Measurements from ENCODE around the gene PTCD1. TPM values are rescaled to one million over a fixed set of nuclear protein-coding genes. Genes with fewer than 3 reads are reported as not detected.

PTCD1 gene
- total and polyA plus RNA-seq, 9 of the 15 experiments (the other 6 are each of a cell fraction or from before 2014, with no cell fraction given) = 0.46 to 17.1 (median 6.2) TPM

- no peak for TF ChIP-seq ZNF551 (CRISPR knock-in tag; IDR thresholded peaks at IDR 0.05)
- TF ChIP-seq E2F8 (IDR thresholded peaks at IDR 0.05; ENCODE audit: low read depth, partially characterized antibody) = no peak
- TF ChIP-seq ZNF316 (IDR thresholded peaks at IDR 0.05) = peak; percentile 33; the same call in 1 of the 2 replicates
- TF ChIP-seq, protein P1, sequence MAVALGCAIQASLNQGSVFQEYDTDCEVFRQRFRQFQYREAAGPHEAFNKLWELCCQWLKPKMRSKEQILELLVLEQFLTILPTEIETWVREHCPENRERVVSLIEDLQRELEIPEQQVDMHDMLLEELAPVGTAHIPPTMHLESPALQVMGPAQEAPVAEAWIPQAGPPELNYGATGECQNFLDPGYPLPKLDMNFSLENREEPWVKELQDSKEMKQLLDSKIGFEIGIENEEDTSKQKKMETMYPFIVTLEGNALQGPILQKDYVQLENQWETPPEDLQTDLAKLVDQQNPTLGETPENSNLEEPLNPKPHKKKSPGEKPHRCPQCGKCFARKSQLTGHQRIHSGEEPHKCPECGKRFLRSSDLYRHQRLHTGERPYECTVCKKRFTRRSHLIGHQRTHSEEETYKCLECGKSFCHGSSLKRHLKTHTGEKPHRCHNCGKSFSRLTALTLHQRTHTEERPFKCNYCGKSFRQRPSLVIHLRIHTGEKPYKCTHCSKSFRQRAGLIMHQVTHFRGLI (CRISPR knock-in tag; IDR thresholded peaks at IDR 0.05) = no peak
- TF ChIP-seq KDM4B (IDR thresholded peaks at IDR 0.05; ENCODE audit: borderline replicate concordance in 2 of 2, low read depth in 1 of 2) = 0 out of 4 replicates have a peak, but pooled peaks of 1 of the 2 experiments have one; percentile 71
- no peak for TF ChIP-seq CBFB (CRISPR knock-in tag; IDR thresholded peaks at IDR 0.05)
- TF ChIP-seq ADNP (tag; IDR thresholded peaks at IDR 0.05) = no peak
- TF ChIP-seq RBM34 (IDR thresholded peaks at IDR 0.05; ENCODE audit: borderline replicate concordance, insufficient read depth, low read length) = no peak
- no peak for TF ChIP-seq ZNF24 (IDR thresholded peaks at IDR 0.05)
- no peak for TF ChIP-seq CHCHD3 (CRISPR knock-in tag; IDR thresholded peaks at IDR 0.05)
- no peak for TF ChIP-seq HINFP (tag; conservative IDR thresholded peaks at IDR 0.05; ENCODE audit: low read depth)
- TF ChIP-seq CEBPG (CRISPR knock-in tag; IDR thresholded peaks at IDR 0.05) = no peak
- TF ChIP-seq CEBPG (tag; conservative IDR thresholded peaks at IDR 0.05 in 1 of 2, IDR thresholded peaks at IDR 0.05 in 1 of 2) = no peak
- TF ChIP-seq HNRNPL (IDR thresholded peaks at IDR 0.05; ENCODE audit: low read depth, low read length) = no peak
- TF ChIP-seq TCF15 (CRISPR knock-in tag; IDR thresholded peaks at IDR 0.05) = no peak
- no peak for TF ChIP-seq ZNF121 (CRISPR knock-in tag; conservative IDR thresholded peaks at IDR 0.05)
- TF ChIP-seq ZNF124 (CRISPR knock-in tag; IDR thresholded peaks at IDR 0.05) = no peak
- TF ChIP-seq NEUROD1 (IDR thresholded peaks at IDR 0.05; ENCODE audit: borderline replicate concordance, low read depth, low read length, partially characterized antibody) = peak; percentile 95
Measured at GRCh38 chr7:99438573-99439480, at the start of gene PTCD1, which contains the start of gene CPSF4 (continued).
